BLaER1 (cell line): ENCODE measurements around the gene CHCHD3.

Experiments
- H3K27ac ChIP-seq: shearing (Covaris generic); formaldehyde crosslinking; 2 replicates; pipeline ENCODE4 v1.8.1; 2022
- H3K27me3 ChIP-seq: shearing (Covaris generic); formaldehyde crosslinking; 2 replicates; pipeline ENCODE4 v1.8.1; 2022
- H3K36me3 ChIP-seq: shearing (Covaris generic); formaldehyde crosslinking; 2 replicates; pipeline ENCODE4 v1.8.1; 2022
- H3K4me1 ChIP-seq: shearing (Covaris generic); formaldehyde crosslinking; 2 replicates; pipeline ENCODE4 v1.8.1; 2022
- H3K4me2 ChIP-seq: shearing (Covaris generic); formaldehyde crosslinking; 2 replicates; pipeline ENCODE4 v1.8.1; 2022
- H3K4me3 ChIP-seq: shearing (Covaris generic); formaldehyde crosslinking; 2 replicates; pipeline ENCODE4 v1.8.1; 2022
- H3K9ac ChIP-seq: shearing (Covaris generic); formaldehyde crosslinking; 2 replicates; pipeline ENCODE4 v1.8.1; 2022
- H3K9me3 ChIP-seq: shearing (Covaris generic); formaldehyde crosslinking; 2 replicates; pipeline ENCODE4 v1.8.1; 2022
- H4K20me1 ChIP-seq: shearing (Covaris generic); formaldehyde crosslinking; 2 replicates; pipeline ENCODE4 v1.8.1; 2022
- Cebpa-rat ChIP-seq: shearing (Covaris generic); IDR thresholded peaks from 2 replicates; pipeline ENCODE4 v1.8.1; 2022

The CHCHD3 gene

GRCh38 chr7:132769280-132769679 lies 312.6 kb downstream of the CHCHD3 start:
- H3K4me1 ChIP-seq, result peaks cover 13% of the 10 kb centered on the region
- no peaks in the 10 kb centered on the region for H4K20me1 ChIP-seq
- peaks cover 24% of the 10 kb centered on the region for H3K9me3 ChIP-seq
- H3K27me3 ChIP-seq, result no peaks in the 10 kb centered on the region
- H3K36me3 ChIP-seq, result no peaks in the 10 kb centered on the region
- H3K9ac ChIP-seq, result no peak overlapping the region
- TF ChIP-seq Cebpa-rat, result no peak
- no peak overlapping the region for H3K4me3 ChIP-seq
- H3K27ac ChIP-seq, result no peak overlapping the region
- H3K4me2 ChIP-seq, result no peak overlapping the region

GRCh38 chr7:132768099-132768498 lies 313.8 kb downstream of the CHCHD3 start:
- no peak overlapping the region for H3K4me2 ChIP-seq
- H3K4me3 ChIP-seq, result no peak overlapping the region
- no peak overlapping the region for H3K9ac ChIP-seq
- peaks cover 24% of the 10 kb centered on the region for H3K9me3 ChIP-seq
- no peak overlapping the region for H3K27ac ChIP-seq
- no peaks in the 10 kb centered on the region for H3K36me3 ChIP-seq
- no peak for TF ChIP-seq Cebpa-rat
- H4K20me1 ChIP-seq, result no peaks in the 10 kb centered on the region
- H3K4me1 ChIP-seq, result peaks cover 13% of the 10 kb centered on the region
- H3K27me3 ChIP-seq, result no peaks in the 10 kb centered on the region

GRCh38 chr7:132767378-132767777 lies 314.5 kb downstream of the CHCHD3 start:
- Histone ChIP-seq H3K4me3 (no peak overlapping the region), H3K27ac (no peak overlapping the region), H3K4me1 (peaks cover 13% of the 10 kb centered on the region), H3K9ac (no peak overlapping the region), H3K27me3 (no peaks in the 10 kb centered on the region), H3K36me3 (no peaks in the 10 kb centered on the region), H3K4me2 (no peak overlapping the region), H4K20me1 (no peaks in the 10 kb centered on the region), H3K9me3 (peaks cover 24% of the 10 kb centered on the region)
- no peak for TF ChIP-seq Cebpa-rat

- H3K27me3 ChIP-seq, result no peaks in the 10 kb centered on the region
- H3K9me3 ChIP-seq, result peaks cover 24% of the 10 kb centered on the region
- H3K4me3 ChIP-seq, result no peak overlapping the region
- no peak overlapping the region for H3K4me2 ChIP-seq
- H3K4me1 ChIP-seq, result peaks cover 15% of the 10 kb centered on the region
- H3K9ac ChIP-seq, result no peak overlapping the region
- no peak overlapping the region for H3K27ac ChIP-seq
- TF ChIP-seq Cebpa-rat, result no peak
- H3K36me3 ChIP-seq, result no peaks in the 10 kb centered on the region
- no peaks in the 10 kb centered on the region for H4K20me1 ChIP-seq
Measured at GRCh38 chr7:132766660-132767059, 315.2 kb downstream of the CHCHD3 start.

- Histone ChIP-seq H3K9ac (no peak overlapping the region), H3K27ac (no peak overlapping the region), H3K4me1 (peaks cover 7% of the 10 kb centered on the region), H3K27me3 (no peaks in the 10 kb centered on the region), H3K4me2 (no peak overlapping the region), H3K36me3 (no peaks in the 10 kb centered on the region), H3K9me3 (peaks cover 24% of the 10 kb centered on the region), H4K20me1 (no peaks in the 10 kb centered on the region), H3K4me3 (no peak overlapping the region)
- TF ChIP-seq Cebpa-rat, result no peak
Measured at GRCh38 chr7:132765861-132766260, 316.0 kb downstream of the CHCHD3 start.

GRCh38 chr7:132764762-132765161 lies 317.1 kb downstream of the CHCHD3 start:
- no peak overlapping the region for H3K4me3 ChIP-seq
- H3K9ac ChIP-seq, result no peak overlapping the region
- TF ChIP-seq Cebpa-rat, result no peak
- H3K27me3 ChIP-seq, result no peaks in the 10 kb centered on the region
- peaks cover 5% of the 10 kb centered on the region; the same call in 1 of the 2 replicates for H3K4me1 ChIP-seq
- no peak overlapping the region for H3K27ac ChIP-seq
- peaks cover 13% of the 10 kb centered on the region for H3K9me3 ChIP-seq
- H4K20me1 ChIP-seq, result no peaks in the 10 kb centered on the region
- H3K36me3 ChIP-seq, result no peaks in the 10 kb centered on the region
- H3K4me2 ChIP-seq, result no peak overlapping the region

GRCh38 chr7:132760866-132761265 lies 321.0 kb downstream of the CHCHD3 start:
- Histone ChIP-seq H3K4me2 (no peak overlapping the region), H4K20me1 (no peaks in the 10 kb centered on the region), H3K27ac (no peak overlapping the region), H3K27me3 (no peaks in the 10 kb centered on the region), H3K9ac (no peak overlapping the region), H3K9me3 (no peaks in the 10 kb centered on the region), H3K4me1 (peaks cover 22% of the 10 kb centered on the region), H3K4me3 (no peak overlapping the region), H3K36me3 (no peaks in the 10 kb centered on the region)
- TF ChIP-seq Cebpa-rat, result no peak

GRCh38 chr7:132760244-132760623 lies 321.7 kb downstream of the CHCHD3 start:
- no peaks in the 10 kb centered on the region for H4K20me1 ChIP-seq
- no peaks in the 10 kb centered on the region for H3K36me3 ChIP-seq
- H3K27ac ChIP-seq, result no peak overlapping the region
- no peak overlapping the region for H3K4me2 ChIP-seq
- no peak overlapping the region for H3K9ac ChIP-seq
- TF ChIP-seq Cebpa-rat, result no peak
- H3K27me3 ChIP-seq, result no peaks in the 10 kb centered on the region
- peaks cover 22% of the 10 kb centered on the region for H3K4me1 ChIP-seq
- H3K4me3 ChIP-seq, result no peak overlapping the region
- no peaks in the 10 kb centered on the region for H3K9me3 ChIP-seq

GRCh38 chr7:132759482-132760243 lies 322.2 kb downstream of the CHCHD3 start:
- Histone ChIP-seq H3K36me3 (no peaks in the 10 kb centered on the region), H3K4me3 (no peak overlapping the region), H3K9ac (no peak overlapping the region), H3K4me2 (no peak overlapping the region), H3K27me3 (no peaks in the 10 kb centered on the region), H4K20me1 (no peaks in the 10 kb centered on the region), H3K27ac (no peak overlapping the region), H3K4me1 (peaks cover 22% of the 10 kb centered on the region), H3K9me3 (no peaks in the 10 kb centered on the region)
- TF ChIP-seq Cebpa-rat, result no peak

- Histone ChIP-seq H3K9me3 (no peaks in the 10 kb centered on the region), H3K4me3 (no peak overlapping the region), H3K4me1 (peaks cover 22% of the 10 kb centered on the region), H4K20me1 (no peaks in the 10 kb centered on the region), H3K9ac (no peak overlapping the region), H3K27me3 (no peaks in the 10 kb centered on the region), H3K4me2 (no peak overlapping the region), H3K36me3 (no peaks in the 10 kb centered on the region), H3K27ac (no peak overlapping the region)
- no peak for TF ChIP-seq Cebpa-rat
Measured at GRCh38 chr7:132758986-132759385, 322.9 kb downstream of the CHCHD3 start.

- H3K9ac ChIP-seq, result no peak overlapping the region
- H3K9me3 ChIP-seq, result no peaks in the 10 kb centered on the region
- peaks cover 22% of the 10 kb centered on the region for H3K4me1 ChIP-seq
- no peak overlapping the region for H3K27ac ChIP-seq
- no peak for TF ChIP-seq Cebpa-rat
- no peak overlapping the region for H3K4me3 ChIP-seq
- H3K4me2 ChIP-seq, result no peak overlapping the region
- H4K20me1 ChIP-seq, result no peaks in the 10 kb centered on the region
- H3K27me3 ChIP-seq, result no peaks in the 10 kb centered on the region
- no peaks in the 10 kb centered on the region for H3K36me3 ChIP-seq
Measured at GRCh38 chr7:132757783-132758182, 324.1 kb downstream of the CHCHD3 start.
